Breast epithelium (tissue), 3 donors: Measurements from ENCODE around the gene RNF41.

Experiments used
- CTCF ChIP-seq, 3 donors: fragments of 450-650 bp; IDR thresholded peaks; one replicate each; pipeline ENCODE4 v1.5.1; 2016 to 2017; ENCODE audit warnings: antibody characterized with exemption in 3 of 3, mild to moderate bottlenecking in 3 of 3, moderate library complexity in 3 of 3
- POLR2AphosphoS5 ChIP-seq, 3 donors: sonication (generic); formaldehyde crosslinking; IDR thresholded peaks; one replicate each; pipeline ENCODE4 v1.6.1; 2017; ENCODE audit warnings: antibody characterized with exemption in 3 of 3

GRCh38 chr12:56204275-56204674 lies 17.4 kb downstream of the RNF41 start:
- TF ChIP-seq CTCF (IDR thresholded peaks at IDR 0.05) (no peak), POLR2AphosphoS5 (IDR thresholded peaks at IDR 0.05) (no peak)
